ENCODE results near the gene SLC22A4.
A peak's percentile ranks its signal among the peaks of the same experiment; 100 is the strongest.

The SLC22A4 gene

GRCh38 chr5:132263548-132264261 is 30.5 kb upstream of the SLC22A4 start:
- no peak for DNase-seq

GRCh38 chr5:132264546-132265335 is 29.5 kb upstream of the SLC22A4 start:
- no peak for DNase-seq

- no peak for DNase-seq
Observed at GRCh38 chr5:132265336-132266030, 28.7 kb upstream of the SLC22A4 start.

- no peak for DNase-seq
Observed at GRCh38 chr5:132266031-132266835, 28.0 kb upstream of the SLC22A4 start.

GRCh38 chr5:132266836-132267160 is 27.4 kb upstream of the SLC22A4 start:
- no peak for DNase-seq

GRCh38 chr5:132267166-132267739 is 26.9 kb upstream of the SLC22A4 start:
- no peak for DNase-seq

GRCh38 chr5:132267931-132268768 is 26.0 kb upstream of the SLC22A4 start:
- DNase-seq: no peak

DNA sequence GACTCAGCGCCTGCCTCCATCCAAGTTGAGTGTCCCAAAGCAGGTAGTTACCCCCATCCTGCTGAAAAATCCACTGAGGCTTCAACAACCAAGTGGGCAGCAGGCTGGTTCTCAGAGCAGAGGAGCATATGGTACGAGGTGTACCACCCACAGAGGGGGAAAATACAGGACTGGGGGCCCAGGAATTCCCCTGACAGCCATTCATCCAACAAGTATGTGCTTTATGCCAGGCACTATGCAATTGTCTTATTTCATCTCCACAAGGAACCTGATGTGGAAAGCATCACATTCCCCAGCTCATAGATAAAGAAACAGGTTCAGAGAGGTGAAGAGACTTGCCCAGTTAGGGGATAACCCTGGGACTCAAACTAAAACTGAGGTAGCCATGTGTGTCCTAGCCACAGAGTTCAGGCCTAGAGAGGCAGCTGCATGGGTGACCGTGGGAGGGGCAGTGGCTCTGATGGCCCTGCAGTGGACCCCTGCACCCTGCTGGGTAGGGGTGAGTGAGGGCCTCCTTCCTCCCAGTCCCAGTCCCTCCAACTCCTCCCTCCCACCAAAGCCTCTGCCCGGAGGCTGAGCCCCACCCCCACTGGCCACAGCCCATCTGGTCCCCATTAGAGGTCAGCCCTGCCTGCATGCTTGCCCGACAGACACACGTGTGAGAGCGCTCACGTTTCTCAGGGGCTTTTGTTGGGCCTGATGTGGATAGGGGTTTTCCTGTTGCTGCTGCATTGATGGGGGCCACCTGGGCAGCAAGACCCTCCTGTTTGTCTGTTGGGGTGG is 25.2 kb upstream of the SLC22A4 start:
- no peak for DNase-seq

DNA sequence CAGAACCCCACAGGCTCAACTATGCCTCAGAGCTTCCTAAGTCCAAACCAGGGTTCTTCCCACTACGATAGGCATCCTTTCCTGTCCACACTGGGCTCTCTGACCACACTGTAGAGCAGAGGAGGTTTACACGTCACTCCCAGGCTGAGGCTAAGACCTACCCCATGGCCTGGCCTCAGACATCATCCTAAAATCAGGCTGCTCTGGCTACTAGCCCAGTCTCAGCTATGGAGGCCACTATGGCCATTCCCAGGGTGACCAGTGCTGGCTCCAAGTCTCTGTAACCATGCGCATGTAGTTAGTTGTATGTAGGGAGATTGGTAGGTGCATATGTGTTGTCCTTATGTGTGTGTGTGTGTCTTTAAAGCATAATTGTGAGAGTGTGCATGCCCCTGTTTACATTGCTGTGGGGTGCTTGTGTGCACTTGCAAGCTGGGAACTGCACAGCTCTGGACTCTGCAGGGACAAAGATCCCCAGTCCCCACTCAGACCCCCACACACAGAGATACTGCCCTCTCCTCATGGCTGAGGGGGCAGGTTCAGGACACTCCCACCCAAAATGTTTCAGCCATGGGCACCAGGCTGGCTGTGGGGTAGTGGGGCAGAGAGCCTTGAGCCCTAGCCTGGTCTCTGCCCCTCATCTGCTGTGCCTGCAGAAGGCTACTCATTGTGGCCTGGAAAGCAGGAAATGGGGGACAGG is 24.4 kb upstream of the SLC22A4 start:
- DNase-seq: no peak

- DNase-seq: no peak
Observed at GRCh38 chr5:132270335-132270665, 23.9 kb upstream of the SLC22A4 start.

DNA sequence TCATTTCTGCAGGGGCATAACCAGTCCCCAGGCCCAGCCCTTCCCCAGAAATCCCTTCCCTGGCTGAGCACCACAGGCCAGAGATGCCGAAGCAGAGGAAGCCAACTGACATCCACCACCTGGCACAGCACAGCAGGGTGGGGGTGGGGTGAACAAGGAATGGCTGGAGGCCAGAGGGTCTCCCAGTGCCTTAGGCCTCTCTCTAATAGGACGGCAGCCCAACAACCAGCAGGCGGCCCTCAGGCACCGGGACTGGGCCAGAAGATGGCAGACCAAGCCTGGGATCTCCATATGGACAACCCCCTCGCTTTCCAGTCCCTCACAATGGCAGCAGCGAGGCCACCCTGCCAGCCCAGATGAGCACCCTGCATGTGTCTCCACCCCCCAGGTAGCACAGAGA is 23.5 kb upstream of the SLC22A4 start:
- DNase-seq: no peak

DNA sequence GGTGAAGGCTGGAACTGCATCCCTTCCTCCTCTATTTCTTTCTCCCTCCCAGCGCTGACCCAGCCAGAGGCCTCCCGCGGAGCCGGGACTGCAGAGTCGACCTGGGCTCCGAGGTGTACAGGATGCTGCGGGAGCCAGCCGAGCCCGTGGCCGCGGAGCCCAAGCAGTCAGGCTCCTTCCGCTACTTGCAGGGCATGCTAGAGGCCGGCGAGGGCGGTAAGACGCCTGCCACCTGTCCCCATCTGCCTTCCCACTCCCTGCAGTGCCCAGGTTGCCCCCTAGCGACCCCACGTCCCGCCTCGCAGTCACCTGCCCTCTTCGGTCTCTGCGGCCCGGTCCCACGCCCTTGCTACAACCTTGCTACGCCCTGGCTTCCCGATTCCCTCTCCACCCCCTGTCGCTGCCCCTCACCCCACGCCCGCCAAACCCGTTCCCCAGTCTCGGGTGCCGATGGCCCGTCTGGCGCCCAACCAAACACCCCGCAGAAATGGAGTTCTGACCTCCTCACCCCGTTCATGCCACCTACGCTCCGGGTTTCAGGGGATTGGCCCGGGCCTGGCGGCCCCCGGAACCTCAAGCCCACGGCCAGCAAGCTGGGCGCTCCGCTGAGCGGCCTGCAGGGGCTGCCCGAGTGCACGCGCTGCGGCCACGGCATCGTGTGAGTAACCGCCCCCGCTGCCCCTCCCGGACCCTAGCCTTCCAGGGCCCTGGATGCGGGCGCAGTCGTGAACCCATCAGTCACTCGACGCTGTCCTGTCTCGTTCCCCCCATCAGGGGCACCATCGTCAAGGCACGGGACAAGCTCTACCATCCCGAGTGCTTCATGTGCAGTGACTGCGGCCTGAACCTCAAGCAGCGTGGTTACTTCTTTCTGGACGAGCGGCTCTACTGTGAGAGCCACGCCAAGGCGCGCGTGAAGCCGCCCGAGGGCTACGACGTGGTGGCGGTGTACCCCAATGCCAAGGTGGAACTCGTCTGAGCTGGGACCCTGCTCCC is 22.6 kb upstream of the SLC22A4 start:
- no peak for DNase-seq

DNA sequence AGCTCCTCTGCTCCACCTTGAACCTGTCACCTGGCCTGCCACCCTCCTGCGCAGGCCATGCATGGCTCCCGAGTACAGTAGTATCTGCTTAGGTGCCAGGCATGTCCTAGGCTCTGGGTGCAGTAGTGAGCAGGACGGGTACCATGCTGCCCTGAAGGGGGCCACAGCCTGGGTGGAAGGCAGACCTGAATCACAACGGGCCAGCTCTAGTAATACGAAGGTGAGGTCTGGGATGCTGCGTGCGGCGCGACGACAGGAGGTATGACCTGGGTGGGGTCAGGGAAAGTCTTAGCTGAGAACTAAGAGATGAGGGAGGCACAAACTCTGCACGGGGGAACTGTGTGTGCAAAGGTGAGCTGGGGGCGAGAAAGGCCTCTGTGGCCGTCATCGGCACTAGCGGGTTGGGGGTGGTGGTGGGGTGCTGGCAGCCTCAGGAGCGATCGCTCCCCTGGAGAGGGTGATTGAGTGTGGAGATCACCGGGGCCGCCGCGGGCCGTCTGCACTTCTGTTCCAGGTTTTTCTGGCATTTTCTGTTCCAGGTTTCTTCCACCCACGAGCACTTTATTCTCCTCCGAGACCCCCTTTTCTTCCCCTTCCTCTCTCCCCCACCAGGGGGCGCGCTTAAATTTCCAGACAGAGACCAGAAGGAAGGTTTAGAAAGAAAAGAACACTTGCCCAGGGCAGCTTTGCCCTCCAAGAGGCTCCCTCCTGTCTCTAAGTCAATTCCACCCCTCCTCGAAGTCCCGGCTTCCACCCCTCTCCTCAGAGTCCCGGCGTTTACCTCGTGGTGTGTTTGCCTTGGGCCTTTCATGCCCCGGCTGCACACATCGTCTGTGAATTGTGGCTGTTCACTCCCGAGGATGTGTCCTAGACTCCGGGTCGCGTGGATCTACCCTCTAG is 21.6 kb upstream of the SLC22A4 start:
- peak; percentile 64 for DNase-seq

GRCh38 chr5:132273631-132274030 is 20.6 kb upstream of the SLC22A4 start:
- DNase-seq: no peak

GRCh38 chr5:132274050-132274792 is 20.0 kb upstream of the SLC22A4 start:
- DNase-seq: no peak

DNA sequence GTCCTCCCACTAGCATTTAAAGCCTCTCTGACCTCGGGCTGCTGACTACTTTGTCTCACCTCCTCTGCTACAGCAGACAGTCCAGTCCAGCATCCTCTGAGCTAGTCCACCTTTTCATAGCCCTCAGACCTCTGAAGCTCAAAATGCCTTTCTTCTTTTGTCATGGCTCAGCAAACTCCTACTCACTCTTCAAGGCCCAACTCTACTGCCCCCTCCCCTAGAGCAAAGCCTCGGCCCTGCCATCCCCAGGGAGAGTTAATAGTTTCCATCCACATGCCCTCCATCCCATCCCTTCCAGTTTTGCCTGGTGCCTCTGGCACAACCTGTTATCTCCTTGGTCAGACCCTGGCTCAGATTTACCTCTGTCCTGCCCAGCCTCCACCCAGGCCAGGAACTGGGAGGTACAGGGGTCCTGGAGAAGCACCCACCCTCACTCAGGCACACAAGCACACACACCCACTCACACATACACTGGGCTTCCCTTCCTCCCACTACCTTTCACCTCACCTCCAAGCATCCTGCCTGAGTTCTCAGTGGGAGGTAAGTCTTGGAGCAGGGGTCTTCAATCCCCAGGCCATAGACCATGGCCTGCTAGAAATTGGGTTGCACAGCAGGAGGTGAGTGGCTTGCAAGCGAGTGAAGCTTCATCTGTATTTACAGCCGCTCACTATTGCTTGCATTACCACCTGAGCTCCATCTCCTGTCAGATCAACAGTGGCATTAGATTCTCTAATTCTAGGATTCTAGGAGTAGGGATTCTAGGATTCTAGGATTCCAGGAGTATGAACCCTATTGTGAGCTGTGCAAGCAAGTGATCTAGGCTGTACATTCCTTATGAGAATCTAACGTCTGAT is 18.6 kb upstream of the SLC22A4 start:
- no peak for DNase-seq

Measured in activated CD4-positive, alpha-beta T cell treated with anti-CD3 and anti-CD28 coated beads, Interleukin-2, amount 50 U/mL, for 1 hour (primary cell).